Common myeloid progenitor, CD34-positive (primary cell): ENCODE data around the gene FAM200A.

Experiments
- CTCF ChIA-PET: fragments of 350-600 bp; sonication (Branson Sonifier 250); formaldehyde crosslinking; loops from one replicate; lab custom pipeline; 2021; ENCODE audit warnings: antibody characterized with exemption; lab: Charles Lee
- POLR2A ChIA-PET: fragments of 350-600 bp; sonication (Branson Sonifier 250); formaldehyde crosslinking; loops from one replicate; lab custom pipeline; 2021; ENCODE audit warnings: antibody characterized with exemption; lab: Charles Lee
- DNase-seq, 3 donors: peaks; one replicate each; pipeline versions ENCODE4 v3.0.0 to v3.0.0-alpha.2; 2013
- H3K27ac ChIP-seq, 2 experiments: 1 replicate in 1 of 2; 2 replicates in 1 of 2; pipeline ENCODE4 v1.7.0; 2013; ENCODE audit warnings: inconsistent platforms in 2 of 2, low read length in 2 of 2, mild to moderate bottlenecking in 2 of 2, low read depth in 1 of 2, moderate library complexity in 1 of 2; ENCODE audit not compliant: severe bottlenecking in 2 of 2, insufficient read depth in 1 of 2, poor library complexity in 1 of 2
- H3K27me3 ChIP-seq, 5 experiments: replicated peaks in 2 of 5; 1 replicate in 3 of 5; 2 replicates in 2 of 5; pipeline versions ENCODE4 v1.6.1 to v1.7.0; 2013; ENCODE audit warnings: low read length in 4 of 5, mild to moderate bottlenecking in 2 of 5, moderate library complexity in 2 of 5, inconsistent platforms in 1 of 5; ENCODE audit not compliant: insufficient read depth in 5 of 5, control insufficient read depth in 4 of 5
- H3K36me3 ChIP-seq, 4 experiments: 1 replicate in 2 of 4; 2 replicates in 2 of 4; pipeline versions ENCODE4 v1.6.1 to v1.7.0; 2013; ENCODE audit warnings: low read length in 3 of 4, control low read depth in 1 of 4, mild to moderate bottlenecking in 1 of 4; ENCODE audit not compliant: control insufficient read depth in 4 of 4, insufficient read depth in 4 of 4
- H3K4me1 ChIP-seq, 4 experiments: 1 replicate in 3 of 4; 2 replicates in 1 of 4; pipeline versions ENCODE4 v1.6.1 to v1.7.1; 2013; ENCODE audit warnings: low read length in 3 of 4, mild to moderate bottlenecking in 3 of 4, control low read depth in 1 of 4, inconsistent platforms in 1 of 4, moderate library complexity in 1 of 4; ENCODE audit not compliant: control insufficient read depth in 4 of 4, insufficient read depth in 4 of 4; ENCODE audit errors: control extremely low read depth in 1 of 4
- H3K4me3 ChIP-seq, 7 experiments: 1 replicate in 4 of 7; 2 replicates in 3 of 7; pipeline versions ENCODE4 v1.5.1 to v1.7.0; 2013; ENCODE audit warnings: mild to moderate bottlenecking in 7 of 7, low read length in 6 of 7, moderate library complexity in 6 of 7, inconsistent platforms in 2 of 7, low read depth in 2 of 7, control low read depth in 1 of 7; ENCODE audit not compliant: insufficient read depth in 4 of 7, control insufficient read depth in 1 of 7; ENCODE audit errors: extremely low read depth in 1 of 7
- H3K9me3 ChIP-seq, 5 experiments: 1 replicate in 4 of 5; 2 replicates in 1 of 5; pipeline versions ENCODE4 v1.6.1 to v1.7.1; 2013; ENCODE audit warnings: low read length in 4 of 5, mild to moderate bottlenecking in 2 of 5, inconsistent platforms in 1 of 5, low read depth in 1 of 5, moderate library complexity in 1 of 5; ENCODE audit not compliant: control insufficient read depth in 4 of 5, insufficient read depth in 2 of 5; ENCODE audit errors: control extremely low read depth in 1 of 5
- WGBS: methylation state at CpG from one replicate; pipeline ENCODE4 v1.1.5; 2013; ENCODE audit not compliant: insufficient coverage; 5-methylcytosine and 5-hydroxymethylcytosine counted together

Gene FAM200A

GRCh38 chr7:99499371-99499720, 52.6 kb downstream of the FAM200A start:
- Histone ChIP-seq H3K27me3 (no peaks in the 10 kb centered on the region), H3K36me3 (peaks cover 2 to 26% (median 16%) of the 10 kb centered on the region in 4 experiments), H3K4me3 (peak overlapping the region; percentile 86 to 100 (median 99)), H3K9me3 (peaks cover 0 to 12% (median 6%) of the 10 kb centered on the region in 5 experiments), H3K4me1 (peaks cover 12 to 30% (median 24%) of the 10 kb centered on the region in 4 experiments), H3K27ac (peak overlapping the region; percentile 99 to 100)
- POLR2A ChIA-PET, result interaction anchor here (1.1 to 1.9 kb wide), 3 partner anchors 34 to 59 kb away, joined by 3 to 7 read pairs (median 7); partner anchors contain the start of genes ATP5MF, FAM200A and ZNF655
- CTCF ChIA-PET, result no interaction called here
- WGBS, result 0% methylated on average over 8 of the region's 14 CpGs
- peak; percentile 65 to 88 (median 76) for DNase-seq

DNA sequence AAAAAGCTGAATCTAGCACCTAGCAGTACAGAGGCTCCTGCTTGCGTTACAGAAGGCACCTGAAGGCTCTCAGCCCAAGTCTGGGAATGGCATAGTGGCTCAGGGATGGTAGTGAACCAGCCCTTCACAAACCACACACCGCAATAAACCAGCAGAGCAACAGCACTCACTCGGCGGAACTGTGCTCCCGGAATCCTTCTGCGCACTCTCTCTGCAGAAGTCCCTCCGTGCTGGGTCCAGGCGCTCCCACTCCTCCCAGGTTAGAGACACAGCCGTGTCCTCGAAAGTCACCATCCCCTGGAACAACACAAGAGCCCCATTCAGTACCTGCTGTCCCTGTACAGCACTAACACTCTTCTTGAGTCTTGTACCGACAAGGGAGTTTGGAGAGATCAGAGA, 53.4 kb downstream of the FAM200A start:
- H3K36me3 ChIP-seq, result peaks cover 10 to 34% (median 24%) of the 10 kb centered on the region in 4 experiments
- H3K9me3 ChIP-seq, result peaks cover 6 to 20% (median 14%) of the 10 kb centered on the region in 5 experiments
- peaks cover 12 to 30% (median 21%) of the 10 kb centered on the region in 4 experiments for H3K4me1 ChIP-seq
- H3K4me3 ChIP-seq, result peak overlapping the region in 6 of 7 experiments; percentile 52 to 100 (median 98)
- DNase-seq, result no peak
- peak overlapping the region; percentile 99 to 100 for H3K27ac ChIP-seq
- POLR2A ChIA-PET, result interaction anchor here (0.8 kb wide), 1 partner anchor 118 kb away, joined by 3 read pairs; the partner anchor contains the start of gene ZSCAN25
- H3K27me3 ChIP-seq, result no peaks in the 10 kb centered on the region
- CTCF ChIA-PET, result no interaction called here
- WGBS, result 82% methylated on average over 9 of the region's 11 CpGs

GRCh38 chr7:99497766-99498545, 54.0 kb downstream of the FAM200A start:
- no peaks in the 10 kb centered on the region for H3K27me3 ChIP-seq
- peak; percentile 20 to 77 (median 62) for DNase-seq
- H3K4me3 ChIP-seq, result peak overlapping the region in 6 of 7 experiments; percentile 52 to 100 (median 98)
- H3K36me3 ChIP-seq, result peaks cover 11 to 40% (median 30%) of the 10 kb centered on the region in 4 experiments
- H3K9me3 ChIP-seq, result peaks cover 8 to 26% (median 17%) of the 10 kb centered on the region in 5 experiments
- H3K4me1 ChIP-seq, result peaks cover 12 to 30% (median 21%) of the 10 kb centered on the region in 4 experiments
- H3K27ac ChIP-seq, result peak overlapping the region in 1 of 2 experiments; percentile 100
- WGBS, result 77% methylated on average over 3 of the region's 6 CpGs
- ChIA-PET POLR2A (interaction anchor here (0.8 kb wide), 1 partner anchor 119 kb away, joined by 3 read pairs; the partner anchor contains the start of gene ZSCAN25), CTCF (interaction anchor here (0.8 kb wide), 1 partner anchor 13 kb away, joined by 3 read pairs; no protein-coding TSS in a partner anchor)
